ENCODE data around the gene PIEZO1. TPM values are rescaled to one million over a fixed set of nuclear protein-coding genes. Genes with fewer than 3 reads are reported as not detected.

The PIEZO1 gene
- total and polyA plus RNA-seq, 9 of the 15 experiments (the other 6 are each of a cell fraction or from before 2014, with no cell fraction given) = 3.6 to 432 (median 131) TPM

GRCh38 chr16:88804552-88805339 lies 19.7 kb upstream of the PIEZO1 start (continued):
- TF ChIP-seq ZNF740 (CRISPR knock-in tag; IDR thresholded peaks at IDR 0.05) (no peak), ZNF740 (tag; IDR thresholded peaks at IDR 0.05) (no peak), ELF4 (CRISPR knock-in tag; IDR thresholded peaks at IDR 0.05) (no peak), NEUROD1 (IDR thresholded peaks at IDR 0.05; ENCODE audit: borderline replicate concordance, low read depth, low read length, partially characterized antibody) (no peak), ZBTB7A (IDR thresholded peaks at IDR 0.05; ENCODE audit: borderline replicate concordance, control insufficient read depth, low read depth, low read length) (peak; percentile 20; the same call in 1 of the 2 replicates), STAT5B (CRISPR knock-in tag; IDR thresholded peaks at IDR 0.05) (no peak)

- FAIRE-seq = no peak
- TF ChIP-seq ZFP36 (IDR thresholded peaks at IDR 0.05; ENCODE audit: low read depth, low read length, partially characterized antibody) (no peak), ZBTB7A (IDR thresholded peaks at IDR 0.05; ENCODE audit: borderline replicate concordance, control insufficient read depth, low read depth, low read length) (0 out of 2 replicates have a peak, but pooled peaks have one; percentile 1), CHD1 (IDR thresholded peaks at IDR 0.05; ENCODE audit: low read length) (peak; percentile 56), ID3 (CRISPR knock-in tag; IDR thresholded peaks at IDR 0.05) (no peak), ID3 (tag; IDR thresholded peaks at IDR 0.05) (no peak), MNT (conservative IDR thresholded peaks at IDR 0.05) (no peak)
Observed at GRCh38 chr16:88804173-88804551, 19.1 kb upstream of the PIEZO1 start.

More at GRCh38 chr16:88804173-88804551, 19.1 kb upstream of the PIEZO1 start:
- peak overlapping the region; percentile 86 for H3K27ac ChIP-seq (ENCODE audit: extremely low read depth, low read depth, low read length)
- WGBS (ENCODE audit: insufficient coverage, low coverage, missing lambda C conversion rate) = 0% methylated on average over 4 of the region's 16 CpGs
- H3K36me3 ChIP-seq (ENCODE audit: control insufficient read depth, insufficient read depth, low read length) = peaks cover 53% of the 10 kb centered on the region; the same call in 2 of the 3 replicates
- no peaks in the 10 kb centered on the region for H3K9me1 ChIP-seq (ENCODE audit: control insufficient read depth, insufficient read depth, low read length)
- H3K79me2 ChIP-seq (ENCODE audit: control insufficient read depth, insufficient read depth, low read length) = peaks cover 78% of the 10 kb centered on the region
- TSS peak; percentile 54 for BruUV-seq (replicated peaks)
- ChIA-PET POLR2A (interaction anchor here (1.0 to 2.9 kb wide), 3 partner anchors 17 to 31 kb away, joined by 4 to 8 read pairs (median 5); no protein-coding TSS in a partner anchor), CTCF (ENCODE audit: low intra/inter-chr PET ratio) (no interaction called here)
- H2AFZ ChIP-seq (ENCODE audit: low read depth, low read length) = no peak overlapping the region
- in situ Hi-C loops (cut with MboI) (no loop called here), intact Hi-C loops (cut with micrococcal nuclease) (loop anchor here (10.0 kb wide), 1 partner anchor 761 kb away; the partner anchor contains the start of gene RPL13)
- H4K20me1 ChIP-seq (replicated peaks; ENCODE audit: control insufficient read depth, insufficient read depth, low read length) = peaks cover 14% of the 10 kb centered on the region; the same call in 1 of the 2 replicates
- peaks cover 27 to 86% of the 10 kb centered on the region in 2 experiments for H3K4me1 ChIP-seq (replicated peaks in 1 of 2; ENCODE audit: control insufficient read depth in 2 of 2, insufficient read depth in 2 of 2, low read length in 2 of 2)
- DNase-seq (ENCODE audit: extremely low read depth in 1 of 4, low spot score in 3 of 4) (no peak), ATAC-seq (no peak)
- H3K9ac ChIP-seq (ENCODE audit: insufficient read depth in 1 of 2, low read depth in 2 of 2, low read length in 2 of 2) = peak overlapping the region; percentile 95 to 98
- peak overlapping the region; percentile 76 for H3K4me2 ChIP-seq (ENCODE audit: insufficient read depth, low read length)
- H3K27me3 ChIP-seq (ENCODE audit: control insufficient read depth in 2 of 2, insufficient read depth in 2 of 2, low read length in 2 of 2) = no peaks in the 10 kb centered on the region; a peak in 1 of 5 replicates
- no peaks in the 10 kb centered on the region for H3K9me3 ChIP-seq (replicated peaks; ENCODE audit: control insufficient read depth, insufficient read depth, low read depth, low read length)
- peak overlapping the region; percentile 89 for H3K4me3 ChIP-seq
